HEK293T (cell line): ENCODE results near the gene IGF2BP1.

Source experiments
- BHLHE40 ChIP-seq: fragments of 450-650 bp; IDR thresholded peaks from 2 replicates; pipeline ENCODE4 v1.6.1; 2016; ENCODE audit warnings: mild to moderate bottlenecking, moderate library complexity, borderline replicate concordance
- ELF4 ChIP-seq: fragments of 450-650 bp; IDR thresholded peaks from 2 replicates; pipeline ENCODE4 v1.6.1; 2017; ENCODE audit warnings: antibody characterized with exemption
- FOXA1 ChIP-seq: fragments of 450-650 bp; IDR thresholded peaks from 2 replicates; pipeline ENCODE4 v1.6.1; 2016; ENCODE audit warnings: mild to moderate bottlenecking
- FOXM1 ChIP-seq: fragments of 450-650 bp; IDR thresholded peaks from 2 replicates; pipeline ENCODE4 v1.6.1; 2017; ENCODE audit warnings: mild to moderate bottlenecking, borderline replicate concordance
- TARDBP ChIP-seq: fragments of 450-650 bp; IDR thresholded peaks from 2 replicates; pipeline ENCODE4 v1.6.1; 2016
- TF ChIP-seq, protein P1 (sequence below): fragments of 450-650 bp; IDR thresholded peaks from 2 replicates; pipeline ENCODE4 v1.6.1; 2016

DNA sequence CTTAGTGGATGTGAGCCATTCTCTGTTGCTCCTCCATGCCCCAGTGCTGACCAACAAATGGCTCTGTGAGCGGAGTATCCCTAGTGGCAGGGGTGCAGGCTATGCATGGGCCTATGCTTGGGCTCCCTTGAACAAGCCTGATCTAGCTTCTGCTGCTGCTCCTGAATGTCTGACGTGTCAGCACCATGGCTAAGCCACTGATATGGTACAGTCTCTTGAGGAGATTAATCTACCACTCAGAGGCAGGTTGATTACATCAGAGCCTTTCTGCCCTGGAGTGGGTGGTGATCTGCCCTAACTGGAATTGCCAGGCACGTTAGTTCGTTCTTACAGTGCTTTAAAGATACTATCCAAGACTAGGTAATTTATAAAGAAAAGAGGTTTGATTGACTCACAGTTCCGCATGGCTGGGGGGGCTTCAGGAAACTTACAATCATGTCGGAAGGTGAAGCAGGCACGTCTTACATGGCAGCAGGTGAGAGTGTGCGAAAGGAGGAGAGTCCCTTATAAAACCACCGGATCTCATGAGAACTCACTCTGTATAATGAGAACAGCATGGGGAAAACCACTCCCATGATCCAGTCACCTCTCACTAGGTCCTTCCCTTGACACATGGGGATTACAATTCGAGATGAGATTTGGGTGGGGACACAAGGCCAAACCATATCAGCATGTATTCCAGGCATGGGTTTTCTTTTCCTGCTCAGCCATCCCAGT is 93.9 kb downstream of the IGF2BP1 start:
- TF ChIP-seq BHLHE40: no peak
- no peak for TF ChIP-seq FOXM1
- no peak for TF ChIP-seq ELF4
- TF ChIP-seq, protein P1, sequence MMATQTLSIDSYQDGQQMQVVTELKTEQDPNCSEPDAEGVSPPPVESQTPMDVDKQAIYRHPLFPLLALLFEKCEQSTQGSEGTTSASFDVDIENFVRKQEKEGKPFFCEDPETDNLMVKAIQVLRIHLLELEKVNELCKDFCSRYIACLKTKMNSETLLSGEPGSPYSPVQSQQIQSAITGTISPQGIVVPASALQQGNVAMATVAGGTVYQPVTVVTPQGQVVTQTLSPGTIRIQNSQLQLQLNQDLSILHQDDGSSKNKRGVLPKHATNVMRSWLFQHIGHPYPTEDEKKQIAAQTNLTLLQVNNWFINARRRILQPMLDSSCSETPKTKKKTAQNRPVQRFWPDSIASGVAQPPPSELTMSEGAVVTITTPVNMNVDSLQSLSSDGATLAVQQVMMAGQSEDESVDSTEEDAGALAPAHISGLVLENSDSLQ: no peak
- TF ChIP-seq TARDBP: no peak
- TF ChIP-seq FOXA1: no peak
